CD4-positive, alpha-beta T cell treated with Interleukin-2 at 100 ng/mL for 4 hours (primary cell): ENCODE results near the gene TMEM33.
"Not testable (repeated sequence)": the region's sequence is repeated elsewhere in the genome, so short reads cannot be mapped to it uniquely, and the experiment has no call there.

Experiments used
- DNase-seq: peaks from one replicate; pipeline ENCODE4 v3.0.0-alpha.2; 2020; ENCODE audit warnings: low spot score

Gene TMEM33

GRCh38 chr4:41934901-41935651, at the start of gene TMEM33:
TMEM33 (plus strand) TSS chr4:41935429; CDS start chr4:41935485, 56 bp downstream.
- peak; percentile 84 for DNase-seq

- DNase-seq: no peak
These were observed 49.8 kb upstream of the TMEM33 start for GRCh38 chr4:41885456-41885855.

- DNase-seq: no peak
These were observed 48.0 kb upstream of the TMEM33 start for GRCh38 chr4:41887277-41887676.

DNA sequence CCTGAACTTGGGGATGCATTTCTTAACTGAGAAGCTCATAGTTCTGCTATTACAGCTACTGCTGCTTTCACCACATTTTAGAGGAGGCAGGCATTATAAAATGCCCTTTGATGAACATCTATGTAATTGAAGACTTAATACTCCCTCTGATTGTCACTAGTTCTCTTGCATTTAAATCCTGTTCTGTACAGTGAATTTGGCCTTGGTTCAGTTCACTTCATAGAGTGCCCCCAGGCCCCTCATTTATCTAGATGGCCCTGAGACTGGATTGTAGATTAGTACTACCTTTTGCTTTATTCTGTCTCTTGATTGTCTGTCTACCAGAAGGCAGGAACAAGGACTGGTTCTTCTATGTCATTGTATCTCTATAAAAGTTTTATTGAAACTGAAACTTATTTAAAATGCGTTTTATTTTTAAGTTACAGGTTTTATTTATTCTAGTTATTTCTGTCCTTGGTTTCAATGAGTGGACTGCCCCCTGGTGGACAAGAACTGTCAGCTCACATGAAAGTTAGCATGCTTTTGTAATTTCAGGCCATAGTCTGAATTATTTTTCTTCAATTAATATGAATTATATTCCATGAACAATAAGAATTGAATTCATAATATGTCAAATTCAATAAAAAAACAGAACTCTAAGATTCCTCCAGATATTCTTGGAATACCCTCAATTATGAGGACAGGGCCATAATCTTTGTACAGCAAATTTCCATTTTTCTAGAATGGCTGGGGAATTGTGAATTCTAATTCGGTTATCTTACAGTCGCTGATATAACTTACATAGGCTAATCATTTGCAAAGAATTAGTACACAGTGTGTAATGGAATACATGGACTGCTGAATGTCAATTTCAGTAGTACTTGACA, 47.2 kb upstream of the TMEM33 start:
- peak; percentile 53 for DNase-seq

DNA sequence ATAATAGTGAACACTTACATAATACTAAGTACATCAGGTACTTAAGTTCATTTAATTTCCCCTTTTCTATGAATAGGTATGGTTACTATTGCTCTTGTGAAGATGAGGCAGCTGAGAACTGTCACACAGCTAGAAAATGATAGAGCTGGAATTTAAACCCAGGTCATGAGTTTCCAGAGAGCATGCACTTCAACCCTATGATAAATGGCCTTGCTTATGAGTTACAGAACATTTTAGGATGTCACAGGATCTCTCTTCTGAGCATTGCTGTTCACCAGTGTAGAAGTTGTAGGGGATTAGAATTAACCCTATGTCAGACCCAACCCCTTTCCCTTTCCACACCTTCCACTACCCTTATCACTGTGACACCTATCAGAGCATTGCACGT, 46.5 kb upstream of the TMEM33 start:
- no peak for DNase-seq

- no peak for DNase-seq
These were observed 45.9 kb upstream of the TMEM33 start for GRCh38 chr4:41889317-41889716.

GRCh38 chr4:41890085-41890484, 45.1 kb upstream of the TMEM33 start:
- no peak for DNase-seq

GRCh38 chr4:41896648-41897047, 38.6 kb upstream of the TMEM33 start:
- no peak for DNase-seq

GRCh38 chr4:41897698-41898097, 37.5 kb upstream of the TMEM33 start:
- DNase-seq: no peak

GRCh38 chr4:41909136-41909535, 26.1 kb upstream of the TMEM33 start:
- DNase-seq: not testable (repeated sequence)

- no peak for DNase-seq
These were observed 22.7 kb upstream of the TMEM33 start for GRCh38 chr4:41912546-41912945.

DNA sequence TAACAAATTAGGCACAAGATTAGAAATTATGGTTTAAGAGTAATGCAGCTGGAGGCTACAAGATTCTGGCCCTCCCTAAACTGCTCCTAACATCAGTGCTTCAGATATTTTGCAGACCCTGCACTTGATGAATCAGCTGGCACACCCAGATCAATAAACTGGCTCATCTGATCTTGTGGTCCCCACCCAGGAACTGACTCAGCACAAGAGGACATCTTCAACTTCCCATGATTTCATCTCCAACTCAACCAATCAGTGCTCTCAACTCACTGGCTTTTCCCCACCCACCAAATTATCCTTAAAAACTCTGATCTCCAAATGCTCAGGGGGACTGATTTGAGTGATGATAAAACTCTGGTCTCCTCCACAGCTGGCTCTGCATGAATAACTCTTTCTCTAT, 21.7 kb upstream of the TMEM33 start:
- DNase-seq: no peak

DNA sequence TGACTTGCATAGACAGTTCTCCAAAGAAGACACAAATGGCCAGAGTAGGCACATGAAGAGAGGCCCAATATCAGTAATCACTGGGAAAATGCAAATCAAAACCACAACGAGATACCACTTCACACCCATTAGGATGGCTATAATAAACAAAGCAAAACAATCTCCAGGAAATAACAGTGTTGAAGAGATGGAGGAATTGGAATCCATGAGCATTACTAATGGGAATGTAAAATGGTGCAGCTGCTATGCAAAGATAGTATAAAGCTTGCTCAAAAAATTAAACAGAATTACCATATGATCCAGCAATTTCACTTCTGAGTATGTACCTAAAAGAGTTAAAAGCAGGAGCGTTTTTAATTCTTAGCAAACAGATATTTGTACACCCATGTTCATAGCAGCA, 17.0 kb upstream of the TMEM33 start:
- DNase-seq: no peak

GRCh38 chr4:41920416-41920815, 14.8 kb upstream of the TMEM33 start:
- DNase-seq: not testable (repeated sequence)

DNA sequence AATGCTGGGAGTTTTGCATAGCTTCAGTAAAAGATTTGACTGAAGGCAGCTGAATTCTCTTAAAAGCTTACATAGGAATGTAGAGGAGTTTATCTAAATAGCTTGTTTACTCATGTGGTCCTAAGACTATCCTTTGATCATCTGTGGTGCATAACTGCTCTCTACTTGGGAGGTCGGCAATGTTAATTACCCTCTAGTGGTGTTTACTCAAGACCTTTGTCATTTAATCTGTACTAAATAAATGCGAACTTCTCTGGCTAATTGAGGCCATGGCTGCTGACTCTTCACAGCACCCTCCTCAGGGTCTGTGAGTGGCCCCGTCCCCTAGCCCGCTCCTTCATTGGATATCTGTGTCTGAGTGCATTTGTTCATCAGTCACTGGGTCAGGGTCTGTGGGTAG, 13.8 kb upstream of the TMEM33 start:
- no peak for DNase-seq

- no peak for DNase-seq
These were observed 7.3 kb upstream of the TMEM33 start for GRCh38 chr4:41927796-41928499.

- DNase-seq: no peak
These were observed 4.9 kb upstream of the TMEM33 start for GRCh38 chr4:41930139-41930831.

- no peak for DNase-seq
These were observed 2.2 kb upstream of the TMEM33 start for GRCh38 chr4:41932988-41933387.

DNA sequence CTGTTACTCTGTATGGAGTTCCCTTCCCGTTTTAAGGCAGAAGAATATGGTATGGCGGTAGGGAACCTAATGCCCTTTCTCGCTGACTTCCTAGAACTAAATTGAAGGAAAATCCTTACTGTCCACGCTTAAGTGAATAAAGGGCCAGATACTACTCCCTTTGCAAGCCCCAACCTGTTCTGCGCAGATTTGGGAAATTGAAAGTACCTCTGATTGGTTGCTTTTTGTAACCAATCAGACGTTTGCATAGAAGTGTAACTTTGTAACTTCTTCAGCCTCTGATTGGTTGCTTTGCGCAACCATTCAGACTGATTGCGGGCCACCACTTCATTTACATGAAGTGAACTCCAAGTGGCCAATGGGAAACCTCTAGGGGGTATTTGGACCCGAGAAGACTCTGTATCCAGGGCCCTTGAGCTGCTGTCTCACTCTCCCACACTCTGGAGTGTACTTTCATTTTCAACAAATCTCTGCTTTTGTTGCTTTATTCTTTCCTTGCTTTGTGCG, 1.2 kb upstream of the TMEM33 start:
- no peak for DNase-seq

- no peak for DNase-seq
These were observed 722 bp upstream of the TMEM33 start for GRCh38 chr4:41934514-41934900.

DNA sequence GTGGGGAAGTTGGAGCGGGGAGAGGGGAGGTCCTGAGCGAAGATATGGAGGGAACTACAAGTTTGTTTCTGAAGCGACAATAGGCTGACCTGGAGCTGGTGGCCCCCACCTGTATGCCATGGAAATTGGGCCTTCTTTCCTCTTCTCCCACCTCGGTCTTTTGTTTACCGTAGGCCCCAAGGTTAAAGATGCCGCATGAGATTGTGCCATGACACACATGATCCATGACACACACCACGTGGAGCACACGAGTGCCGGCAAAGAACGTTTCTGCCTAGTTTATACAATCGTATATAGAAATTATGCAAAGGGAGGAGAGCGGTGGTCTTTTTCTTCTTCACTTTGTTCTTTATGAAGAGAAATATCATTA, 408 bp downstream of the TMEM33 start:
- peak; percentile 9 for DNase-seq
